ENCODE results near the gene PYCR2.
"Not testable (repeated sequence)": the region's sequence is repeated elsewhere in the genome, so short reads cannot be mapped to it uniquely, and the experiment has no call there.

The PYCR2 gene

DNA sequence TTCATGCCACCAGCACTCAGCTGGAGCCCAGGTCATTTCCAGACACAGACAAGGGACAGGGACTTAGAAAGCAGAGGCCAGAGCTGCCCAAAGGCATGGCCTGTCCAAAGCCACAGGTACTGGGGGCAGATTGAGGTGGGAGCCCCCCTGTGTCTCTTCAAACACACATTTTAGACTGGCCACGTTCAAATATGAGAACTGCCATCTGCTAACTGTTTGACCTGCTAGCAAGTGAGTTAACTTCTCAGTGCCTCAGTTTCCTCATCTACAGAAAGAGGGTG, 17.8 kb upstream of the PYCR2 start:
- DNase-seq: no peak

DNA sequence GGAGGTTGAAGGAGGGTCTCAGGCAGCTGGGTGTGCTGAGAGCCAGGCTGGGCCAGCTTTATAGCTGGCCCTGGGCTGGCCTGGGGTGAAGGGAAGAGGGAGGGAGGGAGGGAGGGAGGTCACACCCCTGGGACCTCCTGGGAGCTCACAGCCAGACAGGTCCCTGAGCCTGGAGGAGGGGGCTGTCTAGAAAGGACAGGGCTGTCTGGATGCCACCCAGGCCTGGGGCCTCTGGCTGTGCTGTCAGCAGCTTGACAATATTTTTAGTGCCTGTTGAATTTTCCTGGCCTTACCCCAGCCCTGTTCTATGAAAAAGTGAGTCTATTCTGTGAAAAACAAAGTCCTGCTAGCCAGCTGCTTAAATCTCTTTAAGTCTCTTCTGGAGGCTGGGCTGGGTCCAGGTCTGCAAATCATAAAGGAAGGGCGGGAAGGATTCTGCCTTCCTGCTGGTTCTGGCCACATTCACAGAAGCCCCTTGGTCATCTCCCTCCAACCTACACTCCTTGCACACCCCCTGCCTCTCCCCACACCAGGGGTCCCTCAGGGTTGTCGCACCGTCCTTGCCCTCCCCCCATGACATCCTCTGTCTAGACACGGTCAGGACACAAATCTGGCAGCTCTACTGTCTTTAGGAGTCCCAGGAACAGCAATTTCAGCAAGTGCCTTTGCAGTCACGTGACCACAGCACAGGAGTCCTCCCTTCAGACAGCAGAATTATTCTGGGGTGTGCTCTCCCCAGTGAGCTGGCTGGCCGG, 17.3 kb upstream of the PYCR2 start, which contains the start of gene LEFTY2:
Gene LEFTY2, minus strand, starts transcription at position 34 of the 755 bp plus-strand sequence. CDS start 80 bp downstream, outside the sequence.
- no peak for DNase-seq

- no peak for DNase-seq
Observed at GRCh38 chr1:225940385-225941151, 16.5 kb upstream of the PYCR2 start.

DNA sequence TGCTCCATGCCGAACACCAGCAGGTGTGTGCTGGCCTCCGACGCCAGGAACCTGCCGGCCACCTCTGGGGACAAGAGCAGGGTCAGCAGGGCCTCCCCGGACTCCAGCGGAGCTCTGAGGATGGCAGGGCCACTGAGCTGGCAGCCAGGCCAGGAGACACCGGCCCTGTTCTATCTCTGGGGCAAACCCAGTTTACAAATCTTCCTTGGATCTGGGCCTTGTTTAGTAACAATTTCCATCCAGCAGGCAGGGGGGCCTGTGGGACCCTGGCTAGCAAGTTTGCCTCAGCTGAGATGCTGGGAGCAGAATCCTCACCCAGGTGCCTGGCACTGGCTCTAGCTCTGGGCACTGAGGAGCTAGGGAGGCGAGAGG, 15.9 kb upstream of the PYCR2 start:
- DNase-seq: not testable (repeated sequence)

- not testable (repeated sequence) for DNase-seq
Observed at GRCh38 chr1:225939097-225939938, 15.3 kb upstream of the PYCR2 start.

DNA sequence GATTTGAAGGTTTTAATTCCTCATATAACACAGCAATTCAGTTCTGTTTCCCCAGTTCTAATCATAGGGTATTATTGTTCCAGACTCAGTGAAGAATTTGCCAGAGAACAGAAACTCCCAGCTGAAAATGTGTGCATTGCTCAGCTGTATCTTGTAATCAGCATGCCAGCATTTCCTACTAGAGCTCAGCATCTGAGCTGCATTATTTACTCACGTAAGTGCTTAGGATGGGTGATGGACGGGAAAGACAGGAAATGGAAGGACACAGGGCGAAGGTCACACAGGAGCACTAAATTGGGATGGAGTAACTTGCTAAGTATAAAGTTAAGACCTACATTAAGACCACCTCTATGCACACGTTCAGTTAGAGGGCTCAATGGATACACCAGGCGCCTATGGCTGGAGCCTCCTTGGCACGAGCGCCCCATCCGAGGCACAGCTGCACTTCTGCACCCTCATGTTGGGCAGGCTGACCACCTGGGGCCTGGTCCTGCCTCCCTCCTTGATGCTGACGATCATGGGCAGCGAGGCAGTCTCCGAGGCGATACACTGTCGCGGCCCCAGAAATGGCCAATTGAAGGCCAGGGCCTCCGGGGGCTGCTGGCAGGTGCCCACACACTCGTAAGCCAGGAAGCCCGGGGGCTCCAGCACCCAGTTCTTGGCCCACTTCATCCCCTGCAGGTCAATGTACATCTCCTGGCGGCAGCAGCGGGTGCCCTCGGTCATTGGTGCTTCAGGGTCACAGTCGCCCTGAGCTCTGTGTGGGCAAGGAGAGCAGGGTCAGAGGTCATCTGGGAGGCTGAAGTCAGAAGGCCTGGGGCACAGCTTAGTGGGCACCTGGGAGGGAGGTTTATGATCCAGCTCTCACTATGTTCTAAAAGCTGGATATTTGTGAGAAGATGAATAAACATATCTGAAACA, 13.3 kb upstream of the PYCR2 start:
- DNase-seq: no peak

GRCh38 chr1:225936523-225936922, 12.5 kb upstream of the PYCR2 start:
- DNase-seq: no peak

GRCh38 chr1:225936086-225936485, 12.0 kb upstream of the PYCR2 start:
- not testable (repeated sequence) for DNase-seq

DNA sequence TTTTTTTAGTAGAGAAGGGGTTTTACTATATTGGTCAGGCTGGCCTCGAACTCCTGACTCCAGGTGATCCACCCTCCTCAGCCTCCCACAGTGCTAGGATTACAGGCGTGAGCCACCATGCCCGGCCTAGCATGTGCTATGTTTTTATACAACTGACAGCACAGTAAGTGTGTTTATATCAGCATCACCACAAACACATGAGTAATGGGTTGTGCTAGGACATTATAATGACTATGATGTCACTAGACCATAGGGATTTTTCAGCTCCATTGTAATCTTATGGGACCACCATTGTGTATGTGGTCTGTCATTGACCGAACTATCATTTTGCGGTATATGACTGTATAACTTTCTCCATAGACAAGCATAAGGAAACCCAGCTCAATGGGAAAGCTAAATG, 10.7 kb upstream of the PYCR2 start:
- no peak for DNase-seq

DNA sequence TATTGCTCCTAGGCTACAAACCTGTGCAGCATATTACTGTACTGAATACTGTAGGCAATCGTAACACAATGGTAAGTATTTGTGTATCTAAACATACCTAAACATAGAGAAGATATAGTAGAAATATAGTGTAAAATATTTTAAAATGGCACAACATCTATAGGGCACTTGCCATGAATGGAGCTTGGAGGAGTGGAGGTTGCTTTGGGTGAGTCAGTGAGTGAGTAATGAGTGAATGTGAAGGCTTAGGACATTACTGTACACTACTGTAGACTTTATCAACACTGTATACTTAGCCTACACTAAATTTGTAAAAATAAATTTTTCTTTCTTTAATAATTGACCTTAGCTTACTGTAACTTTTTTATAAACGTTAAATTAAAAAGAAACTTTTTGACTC, 9.0 kb upstream of the PYCR2 start:
- DNase-seq: no peak

DNA sequence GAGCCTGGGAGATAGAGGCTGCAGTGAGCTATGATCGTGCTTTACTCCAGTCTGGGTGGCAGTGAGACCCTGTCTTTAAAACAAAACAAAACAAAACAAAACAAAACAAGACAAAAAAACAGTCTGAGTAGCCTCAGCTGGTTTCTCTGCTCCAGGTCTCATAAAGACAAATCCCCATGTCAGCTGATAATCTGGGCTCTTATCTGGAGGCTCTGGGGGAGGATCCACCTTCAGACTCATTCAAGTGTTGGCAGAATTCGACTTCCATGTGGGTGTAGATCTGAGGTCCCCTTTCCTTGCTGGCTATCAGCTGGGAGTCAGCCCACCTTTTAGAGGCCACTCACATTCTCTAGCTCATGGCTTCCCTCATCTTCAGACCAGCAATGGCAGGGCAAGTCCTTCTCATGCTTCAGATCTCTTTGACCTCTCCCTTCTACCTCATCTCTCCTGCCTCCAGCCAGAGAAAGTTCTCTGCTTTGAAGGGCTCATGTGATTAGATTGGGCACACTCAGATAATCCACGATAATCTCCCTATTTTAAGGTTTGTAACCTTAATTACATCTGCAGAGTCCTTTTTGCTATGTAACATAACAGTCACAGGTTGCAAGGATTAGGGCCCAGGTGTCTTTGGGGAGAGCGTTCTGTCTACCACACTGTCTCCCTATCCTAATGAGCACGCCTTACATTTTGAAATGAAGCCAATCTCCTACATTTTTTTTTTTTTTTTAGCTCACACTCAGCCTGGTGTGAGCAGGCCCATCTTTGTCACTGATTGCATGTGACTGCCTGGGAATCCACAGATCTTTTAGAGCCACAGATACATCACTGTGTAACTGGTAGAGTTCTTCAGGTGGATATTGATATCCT, 7.5 kb upstream of the PYCR2 start:
- DNase-seq: no peak

DNA sequence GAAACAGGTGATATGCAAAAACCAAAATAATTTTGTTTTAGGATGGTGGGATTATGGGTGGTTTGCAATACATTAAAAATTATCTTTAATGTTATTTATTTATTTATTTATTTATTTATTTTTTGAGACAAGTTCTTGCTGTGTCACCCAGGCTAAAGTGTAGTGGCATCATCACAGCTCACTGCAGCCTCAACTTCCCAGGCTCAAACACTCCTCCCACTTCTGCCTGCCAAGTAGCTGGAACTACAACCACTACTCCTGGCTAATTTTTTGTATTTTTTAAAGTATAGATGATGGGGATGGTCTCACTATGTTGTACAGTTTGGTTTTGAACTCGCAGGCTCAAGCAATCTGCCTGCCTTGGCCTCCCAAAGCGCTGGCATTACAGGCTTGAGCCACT, 6.5 kb upstream of the PYCR2 start:
- DNase-seq: no peak

- not testable (repeated sequence) for DNase-seq
Observed at GRCh38 chr1:225929462-225929861, 5.4 kb upstream of the PYCR2 start.

- DNase-seq: peak; percentile 27
Observed at GRCh38 chr1:225928186-225929175, 4.4 kb upstream of the PYCR2 start.

GRCh38 chr1:225926551-225927113, 2.6 kb upstream of the PYCR2 start:
- no peak for DNase-seq

- DNase-seq: no peak
Observed at GRCh38 chr1:225923381-225923691, 714 bp downstream of the PYCR2 start.

GRCh38 chr1:225921734-225922709, 2.0 kb downstream of the PYCR2 start:
- DNase-seq: no peak

GRCh38 chr1:225919906-225920305, 4.1 kb downstream of the PYCR2 start:
- DNase-seq: peak; percentile 49

DNA sequence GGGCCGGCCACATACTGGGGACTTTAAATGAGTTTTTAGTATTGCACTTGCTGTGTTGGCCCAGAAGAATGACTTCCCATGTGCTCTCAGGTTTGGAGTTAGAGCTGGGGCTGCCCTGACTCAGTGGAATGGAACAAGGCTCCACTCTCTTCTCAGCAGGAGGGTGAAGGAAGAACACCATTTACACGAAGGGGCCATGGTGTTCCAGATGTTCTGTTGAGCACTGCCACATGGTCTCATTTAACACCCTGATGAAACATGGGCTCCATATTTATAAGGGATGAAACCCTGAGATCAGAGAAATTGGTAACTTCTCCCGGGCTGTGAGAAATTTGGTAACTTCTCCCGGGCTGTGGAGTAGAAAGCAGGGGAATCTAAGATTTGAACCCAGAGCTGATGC, 5.8 kb downstream of the PYCR2 start:
- DNase-seq: no peak
